ELF-1 (cell line): ENCODE measurements around the gene SEPTIN8.
A peak's percentile ranks its signal among the peaks of the same experiment; 100 is the strongest.

ENCODE experiments used
- DNase-seq: peaks from one replicate; pipeline ENCODE4 v3.0.0-alpha.2; 2016; ENCODE audit warnings: low read depth, low spot score

SEPTIN8 gene

DNA sequence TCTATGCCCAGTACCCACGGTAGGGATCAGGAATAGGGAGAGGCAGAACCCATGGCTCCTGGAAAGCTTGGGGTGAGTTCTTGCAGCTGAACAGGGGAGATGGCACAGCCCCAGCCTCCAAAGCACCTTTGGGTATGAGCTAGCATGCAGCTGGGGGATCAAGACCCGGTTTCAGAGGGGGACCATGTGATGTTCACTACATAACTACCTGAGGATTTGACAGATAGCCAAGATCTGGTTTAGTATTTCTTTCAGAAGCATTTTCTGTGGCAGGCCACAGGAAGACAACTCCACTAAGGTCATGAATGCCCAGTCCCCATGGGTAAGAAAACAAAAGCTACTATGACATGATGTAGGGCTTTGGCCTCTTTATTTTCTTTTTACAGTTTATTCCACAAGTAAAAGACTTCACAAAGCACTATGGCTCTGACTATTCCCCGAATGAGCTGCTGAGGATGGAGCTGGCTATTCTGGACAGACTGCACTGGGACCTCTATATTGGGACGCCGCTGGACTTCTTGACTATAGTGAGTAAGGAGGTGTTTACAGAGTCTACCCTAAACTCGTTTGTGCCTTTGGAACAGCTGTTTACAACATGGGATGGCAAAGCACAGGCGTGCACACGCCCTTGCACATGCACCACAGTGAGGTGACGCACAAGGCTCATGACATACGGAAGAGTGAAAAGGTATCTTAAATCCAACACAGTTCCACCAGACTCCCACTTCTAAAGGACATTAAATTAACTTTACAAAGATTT is 26.4 kb downstream of the SEPTIN8 start:
- no peak for DNase-seq

DNA sequence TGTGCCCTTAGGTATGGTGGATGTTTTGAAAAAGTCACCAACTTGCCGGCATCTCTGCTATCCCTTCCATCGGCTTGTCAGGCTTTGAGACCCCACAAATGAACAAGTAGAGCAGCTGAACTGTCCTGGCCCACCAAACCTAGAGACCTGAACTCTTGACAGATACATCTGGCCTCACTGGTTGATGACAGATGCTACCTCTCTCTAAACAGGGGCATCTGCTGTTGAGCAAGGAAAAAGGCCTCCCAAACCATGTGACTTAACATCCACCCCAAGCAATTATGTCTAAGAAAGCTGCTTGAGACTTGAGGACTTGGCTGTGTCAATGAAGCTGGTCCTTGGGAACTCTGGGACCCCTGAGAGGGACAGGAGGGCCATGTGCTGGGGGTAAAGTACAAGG is 27.5 kb downstream of the SEPTIN8 start:
- DNase-seq: no peak

DNA sequence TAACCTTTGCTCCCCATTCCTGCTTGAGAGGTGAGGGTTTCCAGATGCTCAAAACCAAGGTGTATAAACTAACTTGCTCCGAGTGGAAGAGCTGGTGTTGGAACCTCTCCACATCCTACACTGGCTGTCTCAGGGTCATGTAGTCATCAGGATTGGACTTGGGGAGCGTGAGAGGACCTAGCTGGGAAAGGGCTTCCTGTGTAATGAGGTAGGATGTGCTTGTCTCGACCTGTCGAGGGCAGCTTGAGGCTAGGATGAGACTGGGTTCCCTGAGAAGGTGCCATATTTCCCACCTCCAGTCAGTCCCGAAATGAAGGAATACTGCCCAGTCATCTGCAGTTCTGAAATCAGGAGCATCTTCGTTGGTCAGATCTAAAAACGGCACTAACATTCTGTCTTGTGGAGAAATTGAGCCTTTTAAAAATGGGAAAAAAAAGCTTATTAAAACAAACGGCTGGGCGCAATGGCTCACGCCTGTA is 28.5 kb downstream of the SEPTIN8 start:
- DNase-seq: no peak

DNA sequence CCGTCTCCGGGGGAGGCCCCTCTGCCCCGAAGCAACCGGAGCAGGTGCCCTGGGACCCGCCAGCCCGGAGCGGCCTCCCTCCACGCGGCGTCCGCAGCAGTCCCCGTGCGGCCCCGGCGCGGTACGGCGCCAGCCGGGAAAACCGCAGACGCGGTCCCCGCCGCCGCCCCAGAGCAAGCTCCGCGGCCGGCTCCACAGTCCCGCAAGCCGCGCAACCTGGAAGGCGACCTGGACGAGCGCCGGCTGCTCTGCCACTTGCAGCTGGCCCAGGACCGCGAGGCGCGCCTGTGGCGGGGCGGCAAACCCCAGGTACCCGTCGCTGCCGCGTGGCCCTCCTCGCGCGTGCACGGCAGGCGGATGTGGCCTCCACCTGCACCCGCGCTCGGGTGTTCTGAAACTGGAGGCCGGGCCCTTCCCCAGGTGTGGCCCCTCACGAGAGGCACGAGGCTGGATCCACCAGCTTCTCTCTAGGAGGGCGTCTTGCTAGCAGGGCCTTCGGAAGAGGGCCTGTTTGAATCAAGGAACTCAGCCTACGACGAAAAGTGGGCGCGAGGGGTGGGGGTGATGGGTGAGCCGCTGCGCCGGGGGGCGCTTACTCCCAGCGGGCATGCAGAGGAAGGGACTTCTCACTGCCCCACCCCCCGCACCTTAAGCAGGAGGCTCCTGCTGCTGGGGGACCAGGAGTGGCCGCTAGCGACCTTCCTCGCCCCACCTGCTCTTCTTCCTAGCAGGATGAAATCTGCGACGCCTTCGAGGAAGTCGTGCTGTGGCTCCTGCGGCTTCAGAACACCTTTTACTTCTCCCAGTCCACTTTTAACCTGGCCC is 29.2 kb downstream of the SEPTIN8 start:
- peak; percentile 37 for DNase-seq

DNA sequence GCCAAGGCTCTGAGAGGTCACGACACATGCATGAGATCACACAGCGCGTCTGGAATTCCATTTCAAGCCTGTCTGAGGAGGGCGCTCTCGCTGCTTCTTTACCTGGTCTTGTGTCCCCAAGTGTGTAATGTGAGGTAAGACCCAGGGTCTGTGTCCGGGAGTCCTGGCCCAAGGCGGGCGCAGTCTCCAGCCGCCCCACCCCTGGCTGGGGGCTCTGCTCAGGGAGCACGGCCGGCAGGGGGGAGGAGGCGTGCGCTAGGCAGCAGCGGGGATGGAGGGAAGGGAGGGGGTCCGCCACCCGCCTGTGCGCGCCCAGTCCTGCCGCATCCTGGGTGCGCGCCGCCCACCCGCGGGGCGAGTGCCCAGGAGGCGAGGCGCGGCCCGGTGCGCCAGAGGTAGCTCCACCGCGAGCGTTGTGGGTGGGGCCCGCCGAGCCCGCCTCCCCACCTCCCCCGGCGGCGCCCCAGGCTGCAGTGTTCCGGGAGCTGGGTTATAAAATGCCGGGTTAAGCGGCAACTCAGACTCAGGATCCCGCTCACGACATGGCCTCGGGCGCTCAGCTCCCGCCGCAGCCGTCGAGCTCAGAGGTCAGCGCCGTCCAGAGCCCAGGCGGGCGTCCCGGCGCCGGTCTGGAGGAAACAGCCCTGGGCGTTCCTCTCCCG is 30.0 kb downstream of the SEPTIN8 start, which contains the start of gene CCNI2:
Gene CCNI2, plus strand, starts transcription at position 473 of the 662 bp plus-strand sequence. Its CDS starts 70 bp downstream, at position 543.
- DNase-seq: peak; percentile 87

DNA sequence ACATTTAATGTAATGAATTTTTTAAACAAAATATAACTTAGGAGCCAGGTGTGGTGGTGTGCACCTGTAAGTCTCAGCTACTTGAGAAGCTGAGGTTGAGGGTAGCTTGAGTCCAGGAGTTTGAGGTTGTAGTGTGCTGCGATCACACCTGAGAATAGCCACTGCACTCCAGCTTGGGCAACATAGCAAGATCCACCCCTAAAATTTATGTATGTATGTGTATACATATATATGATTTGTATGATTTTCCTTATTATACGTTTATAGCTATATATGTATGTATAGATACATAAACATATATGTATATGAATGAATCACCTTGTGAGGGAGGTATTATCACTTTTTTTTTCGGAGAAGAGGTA is 30.5 kb downstream of the SEPTIN8 start:
- no peak for DNase-seq

DNA sequence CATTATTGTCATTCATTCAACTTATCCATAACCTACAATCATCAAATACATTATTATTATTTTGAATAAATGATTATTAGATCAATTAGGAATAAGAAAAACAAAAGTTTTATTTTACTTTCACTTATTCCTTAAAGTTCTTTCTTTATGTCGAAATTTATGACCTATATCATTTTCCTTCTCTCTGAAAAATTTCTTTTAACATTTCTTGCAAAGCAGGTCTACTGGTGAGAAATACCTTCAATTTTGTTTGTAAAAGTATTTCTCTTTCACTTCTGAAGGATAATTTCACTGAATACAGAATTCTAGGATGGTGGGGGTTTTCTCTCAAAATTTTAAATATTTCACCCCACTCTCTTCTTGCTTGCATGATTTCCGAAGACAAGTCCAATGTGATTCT is 32.4 kb downstream of the SEPTIN8 start:
- DNase-seq: no peak

DNA sequence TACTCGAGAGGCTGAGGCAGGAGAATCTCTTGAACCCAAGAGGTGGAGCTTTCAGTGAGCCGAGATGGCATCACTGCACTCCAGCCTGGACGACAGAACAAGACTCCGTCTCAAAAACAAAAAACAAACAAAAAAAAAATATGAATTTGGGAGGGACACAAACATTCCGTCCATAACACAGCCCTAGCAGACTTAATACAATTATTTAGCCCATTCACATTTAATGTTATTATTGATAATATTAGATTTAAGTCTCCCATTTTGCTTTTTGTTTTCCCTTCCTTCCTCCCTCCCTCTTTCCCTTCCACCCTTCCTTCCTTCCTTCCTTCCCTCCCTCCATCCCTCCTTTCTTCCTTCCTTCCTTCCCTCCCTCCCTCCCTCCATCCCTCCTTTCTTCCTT is 34.4 kb downstream of the SEPTIN8 start:
- no peak for DNase-seq

DNA sequence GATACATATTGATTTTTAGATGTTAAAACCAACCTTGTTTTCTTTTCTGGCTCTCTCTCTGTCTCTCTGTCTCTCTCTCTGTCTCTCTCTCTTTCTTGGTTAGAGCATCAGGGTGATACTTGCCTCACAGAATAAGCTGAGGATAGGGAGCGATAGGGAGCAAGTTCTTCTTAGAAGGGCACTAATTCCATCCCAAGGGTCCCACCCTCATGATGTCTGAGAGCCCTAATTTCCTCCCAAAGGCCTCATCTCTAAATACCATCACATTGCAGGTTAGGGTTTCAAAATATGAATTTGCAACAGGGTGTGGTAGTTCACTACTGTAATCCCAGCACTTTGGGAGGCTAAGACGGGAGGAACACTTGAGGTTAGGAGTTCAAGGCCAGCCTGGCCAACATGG is 34.9 kb downstream of the SEPTIN8 start:
- DNase-seq: no peak

DNA sequence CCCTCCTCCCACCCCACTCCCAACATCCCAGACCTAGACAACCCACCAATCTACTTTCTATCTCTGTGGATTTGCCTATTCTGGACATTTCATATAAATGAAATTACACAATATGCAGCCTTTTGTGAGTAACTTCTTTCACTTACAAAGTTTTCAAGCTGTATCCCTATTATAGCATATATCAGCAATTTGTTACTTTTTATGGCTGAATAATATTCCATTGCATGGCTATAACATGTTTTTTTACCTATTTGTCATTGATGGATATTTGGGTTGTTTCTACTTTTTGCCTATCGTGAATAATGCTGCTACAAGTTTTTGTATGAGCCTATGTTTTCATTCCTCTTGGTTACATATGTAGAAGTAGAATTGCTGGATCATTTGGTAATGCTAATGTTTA is 37.8 kb downstream of the SEPTIN8 start:
- no peak for DNase-seq

DNA sequence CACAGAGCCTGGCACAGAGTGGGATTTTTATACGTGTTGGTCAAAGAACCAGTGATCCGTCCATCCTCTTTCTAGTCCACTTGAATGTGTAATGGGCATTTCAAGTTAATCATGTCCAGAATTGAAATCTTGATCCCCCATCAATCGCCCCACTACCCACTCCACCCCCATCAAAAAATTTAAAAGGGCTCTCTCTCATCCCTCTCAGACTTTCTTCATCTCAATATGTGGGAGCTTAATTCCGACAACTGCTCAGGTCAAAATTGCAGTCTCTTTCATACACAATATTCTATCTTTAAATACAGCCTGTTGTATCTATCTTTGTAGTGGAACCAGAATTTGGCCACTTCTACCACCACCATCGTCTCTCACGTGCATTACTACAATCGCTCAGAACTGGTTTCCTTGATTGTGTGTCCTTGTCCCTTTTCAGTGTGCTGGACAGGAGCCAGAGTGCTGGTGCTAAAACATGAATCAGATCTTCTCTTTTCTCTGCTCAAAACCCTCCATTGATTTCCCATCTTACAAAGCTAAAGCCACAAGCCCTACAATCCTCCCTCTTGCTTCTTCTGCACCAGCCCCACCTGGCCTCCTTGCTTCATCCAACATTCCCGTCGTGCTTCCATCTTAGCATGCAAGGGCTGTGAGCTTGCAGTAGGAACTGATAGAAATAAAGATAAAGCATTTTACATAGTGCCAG is 38.9 kb downstream of the SEPTIN8 start:
- DNase-seq: no peak

DNA sequence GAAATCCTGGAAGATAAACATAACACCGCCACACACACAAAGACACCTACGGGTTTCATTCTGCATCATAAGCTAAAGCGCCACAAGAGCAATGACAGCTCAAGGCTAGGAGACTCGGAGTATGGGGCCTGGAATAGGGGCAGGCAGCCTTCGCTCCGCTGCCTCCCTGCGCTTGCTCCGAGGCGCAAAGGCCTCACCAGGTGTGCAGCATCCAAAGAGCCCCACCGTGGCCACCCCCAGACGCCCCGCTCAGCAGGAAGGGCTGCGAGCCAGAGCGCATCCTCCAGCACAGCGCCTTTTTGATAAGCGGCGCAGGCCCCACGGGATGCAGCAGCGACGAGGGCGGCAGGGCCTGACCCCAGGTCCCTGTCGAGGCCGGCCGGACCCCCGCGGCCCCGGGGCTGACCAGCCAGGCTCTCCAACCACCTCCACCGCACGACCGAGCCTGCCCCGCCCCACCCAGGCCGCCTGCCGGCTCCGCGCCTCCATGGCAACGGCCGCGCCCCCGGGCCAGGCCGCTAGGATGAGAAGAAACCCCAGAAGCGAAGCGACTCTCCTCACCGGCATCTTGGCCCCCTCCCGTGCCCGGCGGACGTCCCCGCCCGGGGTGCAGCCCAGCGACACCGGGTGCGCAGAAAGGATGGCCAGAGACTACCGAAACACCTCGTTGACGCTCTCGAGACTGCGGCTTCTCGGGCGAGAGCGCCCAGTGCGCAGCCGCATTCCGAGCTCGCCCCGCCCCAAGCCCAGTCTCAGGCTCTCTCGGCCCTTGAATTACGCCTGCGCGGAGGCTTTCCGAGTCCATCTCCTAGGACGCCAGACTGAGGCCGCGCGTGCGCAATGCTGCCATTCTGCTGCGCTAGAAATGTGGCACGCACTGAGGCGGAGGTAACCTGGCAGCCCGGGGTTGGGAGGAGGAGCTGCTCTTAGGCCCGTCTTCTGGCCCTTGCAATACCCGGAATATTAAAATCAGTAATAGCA is 39.9 kb downstream of the SEPTIN8 start, which contains the start of gene KIF3A:
Gene KIF3A, minus strand, starts transcription at position 694 of the 981 bp plus-strand sequence. Its CDS starts 127 bp downstream, at position 567.
- peak; percentile 98 for DNase-seq

DNA sequence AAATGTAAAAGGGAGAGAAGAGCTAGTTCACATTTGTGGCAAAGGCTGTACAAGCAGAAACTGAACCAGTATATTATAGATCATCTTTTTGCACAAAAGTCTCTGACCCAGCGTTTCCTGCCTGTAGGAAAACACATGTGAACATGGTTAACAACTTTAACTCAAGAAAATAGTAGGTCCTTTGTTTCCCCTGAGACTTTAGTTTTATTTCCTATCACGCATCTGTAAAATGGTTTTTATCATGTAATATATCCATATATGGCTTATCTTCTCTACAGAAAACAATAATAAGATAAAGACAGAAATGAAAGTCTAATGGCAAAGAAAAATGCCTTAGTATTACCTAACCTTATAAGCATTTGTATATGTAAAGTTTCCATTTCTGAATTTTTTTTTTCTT is 42.4 kb downstream of the SEPTIN8 start:
- DNase-seq: no peak

DNA sequence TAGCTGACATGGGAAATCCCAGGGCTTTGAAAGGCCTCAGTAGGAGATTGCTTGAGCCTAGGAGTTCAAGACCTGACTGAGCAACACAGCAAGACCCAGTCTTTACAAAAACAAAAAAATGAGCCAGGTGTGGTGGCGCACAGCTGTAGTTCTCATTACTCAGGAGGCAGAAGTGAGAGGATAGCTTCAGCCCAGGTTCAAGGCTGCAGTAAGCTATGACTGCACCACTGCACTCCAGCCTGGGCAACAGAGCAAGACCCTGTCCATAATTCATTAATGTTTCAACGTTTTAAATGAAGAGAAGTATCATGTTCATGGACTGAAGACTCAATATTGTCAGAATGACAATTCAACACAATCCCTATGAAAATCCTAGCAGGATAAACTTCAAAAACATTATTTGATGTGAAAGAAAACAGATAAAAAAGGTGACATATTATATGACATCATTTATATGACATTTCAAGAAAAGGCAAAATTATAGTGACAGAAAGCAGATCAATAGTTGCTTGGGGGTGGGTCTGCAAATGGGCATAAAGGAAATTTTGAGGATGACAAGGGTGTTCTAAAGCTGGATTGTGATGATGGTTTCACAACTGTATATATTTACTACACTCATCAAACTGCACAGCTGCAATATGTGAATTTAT is 43.4 kb downstream of the SEPTIN8 start:
- DNase-seq: no peak

DNA sequence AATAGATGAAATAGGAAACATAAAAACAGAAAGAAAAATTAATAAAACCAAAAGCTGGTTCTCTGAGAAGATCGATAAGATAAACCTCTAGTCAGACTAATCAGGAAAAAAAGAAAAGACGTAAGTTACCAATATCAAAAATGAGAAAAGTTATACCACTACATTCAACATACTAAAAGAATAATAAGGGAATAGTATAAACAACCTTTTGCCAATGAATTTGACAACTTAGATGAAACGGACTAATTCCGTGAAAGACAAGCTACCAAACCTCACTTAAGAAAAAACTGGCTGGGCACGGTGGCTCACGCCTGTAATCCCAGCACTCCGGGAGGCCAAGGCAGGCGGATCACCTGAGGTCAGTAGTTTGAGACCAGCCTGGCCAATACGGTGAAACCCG is 47.1 kb downstream of the SEPTIN8 start:
- no peak for DNase-seq

DNA sequence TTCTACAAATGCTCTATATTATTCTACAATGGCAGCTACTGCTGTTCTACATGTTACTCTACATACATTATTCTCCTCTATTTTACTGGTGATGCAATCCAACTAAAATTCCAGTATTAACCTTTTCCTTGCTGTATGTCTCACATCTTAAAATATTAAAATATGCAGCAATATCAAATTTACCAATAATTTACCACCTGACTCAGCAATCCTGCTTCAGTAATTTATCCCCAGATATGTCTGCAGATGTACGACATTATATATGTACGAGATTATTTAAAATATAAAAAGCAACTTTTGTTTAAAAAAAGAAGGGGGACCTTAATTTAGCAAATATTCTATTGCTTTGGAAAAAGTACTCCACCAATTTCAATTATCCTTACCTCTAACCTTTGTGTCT is 51.3 kb downstream of the SEPTIN8 start:
- no peak for DNase-seq

DNA sequence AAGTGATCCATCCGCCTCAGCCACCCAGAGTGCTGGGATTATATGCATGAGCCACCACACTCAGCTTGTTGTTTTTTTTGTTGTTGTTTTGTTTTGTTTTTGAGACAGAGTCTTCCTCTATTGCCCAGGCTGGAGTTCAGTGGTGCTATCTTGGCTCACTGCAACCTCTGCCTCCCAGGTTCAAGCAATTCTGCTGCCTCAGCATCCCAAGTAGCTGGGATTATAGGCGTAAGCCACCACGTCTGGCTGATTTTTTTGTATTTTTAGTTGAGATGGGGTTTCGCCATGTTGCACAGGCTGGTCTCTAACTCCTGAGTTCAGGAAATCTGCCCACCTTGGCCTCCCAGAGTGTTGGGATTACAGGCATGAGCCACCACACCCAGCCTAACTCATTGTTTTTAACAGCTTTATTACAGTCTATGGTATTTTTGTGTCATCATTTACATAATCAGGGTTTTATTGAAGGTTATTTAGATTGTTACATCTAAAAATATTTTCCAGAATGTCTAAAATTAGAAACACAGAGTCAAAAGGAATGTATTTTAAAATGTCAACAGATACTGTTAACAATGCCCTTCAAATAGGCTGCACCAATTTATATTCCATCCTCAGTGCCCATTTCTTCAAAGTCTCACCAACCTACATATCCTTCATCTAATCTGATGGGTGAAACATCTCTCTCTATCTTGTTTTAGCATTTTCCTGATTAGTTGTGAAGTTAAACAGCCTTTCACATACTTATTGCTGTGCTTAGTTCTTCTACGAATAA is 58.3 kb downstream of the SEPTIN8 start:
- no peak for DNase-seq

DNA sequence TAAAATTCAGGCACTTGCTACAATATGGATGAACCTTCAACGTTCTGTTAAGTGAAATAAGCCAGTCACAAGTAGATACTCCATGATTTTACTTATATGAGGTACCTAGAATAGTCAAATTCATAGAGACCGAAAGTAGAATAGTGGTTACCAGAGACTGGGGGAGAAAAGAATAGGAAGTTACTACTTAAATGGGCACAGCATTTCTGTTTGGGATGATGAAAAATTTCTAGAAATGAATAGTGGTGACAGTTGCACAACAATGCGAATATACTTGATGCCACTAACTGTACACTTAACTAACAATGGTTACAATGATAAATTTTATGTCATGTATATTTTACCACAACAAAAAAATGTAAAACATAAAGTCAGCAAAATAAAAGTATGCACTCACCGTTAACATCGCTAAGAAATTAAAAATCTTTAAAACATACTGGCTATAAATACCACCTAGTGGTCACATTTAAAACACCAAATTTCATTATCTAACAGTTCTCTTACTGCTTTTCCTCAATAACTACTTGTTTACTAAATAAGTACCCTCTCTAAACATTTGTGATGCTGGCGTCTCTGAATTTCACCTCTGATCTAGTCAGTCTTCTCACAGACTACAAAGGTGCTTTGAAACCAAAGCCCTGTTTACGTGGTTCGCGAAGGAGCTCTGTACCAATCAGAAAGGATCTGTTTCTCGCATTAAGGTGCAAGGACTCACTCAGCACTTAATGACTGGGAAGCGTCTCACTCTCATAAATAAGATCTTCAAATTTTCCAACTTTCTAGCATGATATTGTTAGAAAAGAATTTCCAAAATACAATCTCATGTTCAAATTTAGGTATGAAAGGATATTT is 62.4 kb downstream of the SEPTIN8 start:
- DNase-seq: peak; percentile 2
